B cell (primary cell): ENCODE data around the gene CAMK1D. TPM values are rescaled to one million over a fixed set of nuclear protein-coding genes. Genes with fewer than 3 reads are reported as not detected.

Experiments used
- ATAC-seq: fragments of 200-7000 bp; cut with Tn5 transposase; one replicate; pipeline ENCODE4 v1.10.0; 2021; ENCODE audit warnings: low read depth, mild to moderate bottlenecking, moderate number of reproducible peaks, moderate library complexity
- CTCF ChIA-PET: fragments of 350-600 bp; sonication (Branson Sonifier 250); formaldehyde crosslinking; loops from one replicate; lab custom pipeline; 2021; ENCODE audit warnings: antibody characterized with exemption, inconsistent platforms; lab: Charles Lee
- POLR2A ChIA-PET: fragments of 350-600 bp; sonication (Branson Sonifier 250); formaldehyde crosslinking; loops from one replicate; lab custom pipeline; 2021; ENCODE audit warnings: antibody characterized with exemption; lab: Charles Lee
- DNase-seq: peaks from one replicate; pipeline ENCODE4 v3.0.0; 2013
- H2AFZ ChIP-seq: 2 replicates; pipeline ENCODE4 v1.6.1; 2012; ENCODE audit warnings: mild to moderate bottlenecking, low read depth, low read length; ENCODE audit not compliant: insufficient read depth, poor library complexity, severe bottlenecking
- H3K27ac ChIP-seq, 2 donors: 1 replicate in 1 of 2; 2 replicates in 1 of 2; pipeline ENCODE4 v1.5.1; 2012 to 2013; ENCODE audit warnings: low read length in 2 of 2, mild to moderate bottlenecking in 2 of 2, moderate library complexity in 1 of 2
- H3K27me3 ChIP-seq, 4 experiments: fragments of 200-600 bp in 1 of 4; sonication (generic) in 1 of 4; replicated peaks in 1 of 4; 1 replicate in 2 of 4; 2 replicates in 2 of 4; pipeline versions ENCODE4 v1.6.1 to v1.7.0; 2013 to 2016; ENCODE audit warnings: low read length in 3 of 4, mild to moderate bottlenecking in 2 of 4, mixed read lengths in 1 of 4, moderate library complexity in 1 of 4; ENCODE audit not compliant: insufficient read depth in 4 of 4, control insufficient read depth in 3 of 4; ENCODE audit errors: control extremely low read depth in 1 of 4
- H3K36me3 ChIP-seq, 2 experiments: replicated peaks in 1 of 2; 1 replicate in 1 of 2; 2 replicates in 1 of 2; pipeline versions ENCODE4 v1.6.1 to v1.7.1; 2013; ENCODE audit warnings: low read length in 1 of 2; ENCODE audit not compliant: insufficient read depth in 2 of 2, control insufficient read depth in 1 of 2; ENCODE audit errors: control extremely low read depth in 1 of 2, extremely low read depth in 1 of 2
- H3K4me1 ChIP-seq, 2 donors: fragments of 200-600 bp in 1 of 2; sonication (generic) in 1 of 2; 1 replicate in 1 of 2; 2 replicates in 1 of 2; pipeline versions ENCODE4 v1.5.1 to v1.6.1; 2013 to 2017; ENCODE audit warnings: low read length in 2 of 2; ENCODE audit not compliant: control insufficient read depth in 2 of 2, insufficient read depth in 2 of 2
- H3K4me2 ChIP-seq: replicated peaks from 2 replicates; pipeline ENCODE3; 2012; ENCODE audit warnings: mild to moderate bottlenecking, low read depth, low read length; ENCODE audit not compliant: poor library complexity, severe bottlenecking
- H3K4me3 ChIP-seq, 5 experiments: fragments of 200-600 bp in 1 of 5; sonication (generic) in 1 of 5; 1 replicate in 3 of 5; 2 replicates in 2 of 5; pipeline versions ENCODE4 v1.5.1 to v1.7.0; 2011 to 2016; ENCODE audit warnings: low read length in 4 of 5, mild to moderate bottlenecking in 4 of 5, low read depth in 2 of 5, control low read depth in 1 of 5, moderate library complexity in 1 of 5; ENCODE audit not compliant: insufficient read depth in 1 of 5; ENCODE audit errors: control extremely low read depth in 1 of 5, extremely low read depth in 1 of 5
- H3K79me2 ChIP-seq: fragments of 200-600 bp; sonication (generic); one replicate; pipeline ENCODE4 v1.6.0; 2016; ENCODE audit warnings: low read length; ENCODE audit not compliant: control insufficient read depth, insufficient read depth
- H3K9ac ChIP-seq: fragments of 200-600 bp; sonication (generic); 2 replicates; pipeline ENCODE4 v1.6.1; 2017; ENCODE audit warnings: mild to moderate bottlenecking, low read length, moderate library complexity
- H3K9me3 ChIP-seq, 3 donors: one replicate each; pipeline versions ENCODE4 v1.6.1 to v1.7.1; 2013; ENCODE audit warnings: low read length in 2 of 3; ENCODE audit not compliant: control insufficient read depth in 2 of 3, insufficient read depth in 1 of 3; ENCODE audit errors: control extremely low read depth in 1 of 3
- H4K20me1 ChIP-seq: 2 replicates; pipeline ENCODE4 v1.6.0; 2012; ENCODE audit warnings: mild to moderate bottlenecking, low read length; ENCODE audit not compliant: insufficient read depth, control insufficient read depth, poor library complexity, severe bottlenecking
- H3K27ac Mint-ChIP-seq: one replicate; pipeline ENCODE4 v1.8.0; 2021; ENCODE audit warnings: mixed read lengths
- H3K27me3 Mint-ChIP-seq: one replicate; pipeline ENCODE4 v1.8.0; 2021; ENCODE audit warnings: mixed read lengths
- H3K4me1 Mint-ChIP-seq: one replicate; pipeline ENCODE4 v1.8.0; 2021; ENCODE audit warnings: mixed read lengths
- H3K4me3 Mint-ChIP-seq: one replicate; pipeline ENCODE4 v1.8.0; 2021; ENCODE audit warnings: mixed read lengths
- H3K9me3 Mint-ChIP-seq: one replicate; pipeline ENCODE4 v1.8.0; 2022; ENCODE audit warnings: mixed read lengths; ENCODE audit not compliant: insufficient read depth
- EZH2 ChIP-seq: IDR thresholded peaks from 2 replicates; pipeline ENCODE4 v1.6.1; 2012; ENCODE audit warnings: borderline replicate concordance, low read depth, mild to moderate bottlenecking, moderate library complexity, low read length; ENCODE audit not compliant: insufficient read depth, poor library complexity, severe bottlenecking
- whole genome bisulfite sequencing: methylation state at CpG from one replicate; pipeline ENCODE4 v1.1.5; 2013; ENCODE audit warnings: missing lambda C conversion rate; ENCODE audit not compliant: insufficient coverage; 5-methylcytosine and 5-hydroxymethylcytosine counted together
- intact Hi-C: fragments of 100-400 bp; cut with micrococcal nuclease; formaldehyde crosslinking; loops from one replicate; pipeline ENCODE4 v1.10.0; 2022
- polyA plus RNA-seq: library from polyadenylated mRNA; depleted of rRNA; stranded (reverse); fragments of >200 nt; gene quantifications from 2 replicates; pipeline ENCODE4 v1.2.3, GENCODE V29; 2012
- total RNA-seq, 2 donors: library from RNA; stranded (reverse); fragments of 120-200 nt in 1 of 2; gene quantifications; 1 replicate in 1 of 2; 2 replicates in 1 of 2; pipeline versions ENCODE4 v1.2.3 to v1.2.4, GENCODE V29; 2013 to 2022
- TF ChIP-seq, protein P1 (sequence below): fragments of 200-600 bp; IDR thresholded peaks from one replicate; pipeline ENCODE4 v1.8.0; 2022; ENCODE audit warnings: antibody characterized with exemption, mild to moderate bottlenecking

The CAMK1D gene
- total and polyA plus RNA-seq, 2 donors (not counting 1 experiment from before 2014, with no cell fraction given): 34.1 to 69.7 TPM

DNA sequence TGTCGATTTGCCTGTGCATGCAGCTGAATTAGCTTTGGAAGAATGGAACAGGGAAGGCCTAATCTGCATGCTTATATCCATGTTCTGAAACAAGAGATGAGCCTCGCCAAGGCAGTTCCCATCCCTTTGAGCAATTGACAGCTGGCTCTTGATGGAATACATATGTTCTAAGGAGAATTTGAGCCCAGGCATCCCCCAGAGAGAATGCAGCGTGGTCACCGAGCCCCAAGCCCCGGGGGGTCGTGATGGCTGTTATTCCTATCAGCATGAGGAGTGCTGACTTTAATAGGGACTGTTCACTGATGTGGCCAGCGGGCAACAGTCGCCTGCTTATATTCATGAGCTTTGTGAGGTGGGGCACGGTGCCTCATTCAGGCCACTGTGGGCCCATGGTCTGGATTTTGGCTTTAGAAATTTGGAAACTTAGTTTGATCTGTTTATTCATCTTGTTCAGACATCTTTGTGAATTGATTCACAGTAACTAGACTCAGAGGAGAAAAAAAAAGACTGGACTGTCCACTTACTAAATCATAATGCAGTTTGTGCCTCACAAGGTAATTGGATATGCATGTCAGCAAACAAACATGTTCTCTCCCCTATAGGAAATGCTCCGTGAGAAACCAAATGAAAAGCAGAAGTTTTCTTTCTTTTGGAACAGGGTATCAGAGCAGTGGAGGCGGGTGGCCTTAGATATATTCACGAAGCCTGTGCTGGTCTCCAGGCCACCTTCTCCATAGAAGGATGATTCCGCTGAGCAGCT lies 447.2 kb downstream of the CAMK1D start:
- intact Hi-C loops: no loop called here
- Histone ChIP-seq H3K4me3 (no peak overlapping the region), H3K4me1 (no peaks in the 10 kb centered on the region), H3K27me3 (no peaks in the 10 kb centered on the region), H3K36me3 (peaks cover 0 to 81% of the 10 kb centered on the region in 2 experiments), H2AFZ (no peak overlapping the region), H3K27ac (no peak overlapping the region), H3K79me2 (peaks cover 7% of the 10 kb centered on the region), H3K9me3 (no peaks in the 10 kb centered on the region), H4K20me1 (peaks cover 11% of the 10 kb centered on the region), H3K4me2 (no peak overlapping the region), H3K9ac (no peak overlapping the region)
- DNase-seq: no peak
- ChIA-PET POLR2A (no interaction called here), CTCF (interaction anchor here (0.6 kb wide), 1 partner anchor 593 kb away, joined by 7 read pairs; no protein-coding TSS in a partner anchor)
- 97% methylated on average over 11 of the region's 13 CpGs for WGBS
- no peak overlapping the region for H3K27ac Mint-ChIP-seq
- H3K4me1 Mint-ChIP-seq: no peaks in the 10 kb centered on the region
- no peak for ATAC-seq
- no peaks in the 10 kb centered on the region for H3K9me3 Mint-ChIP-seq
- TF ChIP-seq, protein P1, sequence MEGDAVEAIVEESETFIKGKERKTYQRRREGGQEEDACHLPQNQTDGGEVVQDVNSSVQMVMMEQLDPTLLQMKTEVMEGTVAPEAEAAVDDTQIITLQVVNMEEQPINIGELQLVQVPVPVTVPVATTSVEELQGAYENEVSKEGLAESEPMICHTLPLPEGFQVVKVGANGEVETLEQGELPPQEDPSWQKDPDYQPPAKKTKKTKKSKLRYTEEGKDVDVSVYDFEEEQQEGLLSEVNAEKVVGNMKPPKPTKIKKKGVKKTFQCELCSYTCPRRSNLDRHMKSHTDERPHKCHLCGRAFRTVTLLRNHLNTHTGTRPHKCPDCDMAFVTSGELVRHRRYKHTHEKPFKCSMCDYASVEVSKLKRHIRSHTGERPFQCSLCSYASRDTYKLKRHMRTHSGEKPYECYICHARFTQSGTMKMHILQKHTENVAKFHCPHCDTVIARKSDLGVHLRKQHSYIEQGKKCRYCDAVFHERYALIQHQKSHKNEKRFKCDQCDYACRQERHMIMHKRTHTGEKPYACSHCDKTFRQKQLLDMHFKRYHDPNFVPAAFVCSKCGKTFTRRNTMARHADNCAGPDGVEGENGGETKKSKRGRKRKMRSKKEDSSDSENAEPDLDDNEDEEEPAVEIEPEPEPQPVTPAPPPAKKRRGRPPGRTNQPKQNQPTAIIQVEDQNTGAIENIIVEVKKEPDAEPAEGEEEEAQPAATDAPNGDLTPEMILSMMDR: no peak
- no peak for TF ChIP-seq EZH2
- no peaks in the 10 kb centered on the region for H3K27me3 Mint-ChIP-seq
- no peak overlapping the region for H3K4me3 Mint-ChIP-seq
